GM13976 (cell line): ENCODE data around the gene TMEM208.

Experiments used
- DNase-seq: peaks from one replicate; pipeline ENCODE4 v3.0.0; 2012; ENCODE audit warnings: low spot score
- CTCF ChIP-seq: IDR thresholded peaks from 2 replicates; pipeline ENCODE4 v1.5.1; 2012; ENCODE audit warnings: borderline replicate concordance, mild to moderate bottlenecking; ENCODE audit not compliant: insufficient read depth; ENCODE audit errors: extremely low read depth, missing control alignments, control extremely low read depth
- in situ Hi-C: fragments of 300-500 bp; cut with MboI; formaldehyde crosslinking; loops from one replicate; pipeline ENCODE4 v1.12.0; 2022; ENCODE audit warnings: low sequenced_read_pairs, mixed read lengths, inconsistent platforms; ENCODE audit not compliant: unreplicated experiment

TMEM208 gene

GRCh38 chr16:67191995-67192681 lies 34.8 kb upstream of the TMEM208 start, which contains the start of gene E2F4:
Gene E2F4, plus strand, starts transcription at chr16:67192155. Its CDS starts 73 bp downstream, at chr16:67192228.
- DNase-seq = peak; percentile 96
- in situ Hi-C loops = no loop called here
- no peak for TF ChIP-seq CTCF

GRCh38 chr16:67192781-67193361 lies 34.1 kb upstream of the TMEM208 start:
- in situ Hi-C loops = no loop called here
- DNase-seq = no peak
- no peak for TF ChIP-seq CTCF

- no peak for DNase-seq
- in situ Hi-C loops = no loop called here
- TF ChIP-seq CTCF = no peak
Observed at GRCh38 chr16:67193536-67193935, 33.4 kb upstream of the TMEM208 start.

GRCh38 chr16:67194260-67194659 lies 32.7 kb upstream of the TMEM208 start:
- no peak for DNase-seq
- in situ Hi-C loops = no loop called here
- TF ChIP-seq CTCF = no peak

- in situ Hi-C loops = no loop called here
- DNase-seq = no peak
- TF ChIP-seq CTCF = no peak
Observed at GRCh38 chr16:67195676-67196075, 31.3 kb upstream of the TMEM208 start.

- no peak for TF ChIP-seq CTCF
- in situ Hi-C loops = no loop called here
- DNase-seq = no peak
Observed at GRCh38 chr16:67196881-67197280, 30.0 kb upstream of the TMEM208 start.
